Measurements from ENCODE around the gene TMEM117. TPM values are rescaled to one million over a fixed set of nuclear protein-coding genes. Genes with fewer than 3 reads are reported as not detected.
"Not testable (repeated sequence)": the region's sequence is repeated elsewhere in the genome, so short reads cannot be mapped to it uniquely, and the experiment has no call there.

Gene TMEM117
- total RNA-seq, 1 donor, result 4.9 TPM

- no peaks in the 10 kb centered on the region for H3K9me3 ChIP-seq (ENCODE audit: low read depth, low read length)
- H3K4me3 ChIP-seq (ENCODE audit: low read length), result no peak overlapping the region
- no peaks in the 10 kb centered on the region for H3K27me3 ChIP-seq (ENCODE audit: insufficient read depth, low read length)
- H3K4me1 ChIP-seq (ENCODE audit: insufficient read depth, low read length), result no peaks in the 10 kb centered on the region
These were observed 391.7 kb downstream of the TMEM117 start for GRCh38 chr12:44227616-44228015.

- Histone ChIP-seq H3K4me1 (ENCODE audit: insufficient read depth, low read length) (no peaks in the 10 kb centered on the region), H3K27me3 (ENCODE audit: insufficient read depth, low read length) (no peaks in the 10 kb centered on the region), H3K4me3 (ENCODE audit: low read length) (no peak overlapping the region), H3K9me3 (ENCODE audit: low read depth, low read length) (no peaks in the 10 kb centered on the region)
These were observed 394.0 kb downstream of the TMEM117 start for GRCh38 chr12:44229846-44230245.

GRCh38 chr12:44235674-44236073 is 399.8 kb downstream of the TMEM117 start:
- no peak overlapping the region for H3K4me3 ChIP-seq (ENCODE audit: low read length)

GRCh38 chr12:44240186-44240585 is 404.3 kb downstream of the TMEM117 start:
- H3K4me3 ChIP-seq (ENCODE audit: low read length), result no peak overlapping the region
- H3K4me1 ChIP-seq (ENCODE audit: insufficient read depth, low read length), result no peaks in the 10 kb centered on the region
- H3K27me3 ChIP-seq (ENCODE audit: insufficient read depth, low read length), result no peaks in the 10 kb centered on the region
- H3K9me3 ChIP-seq (ENCODE audit: low read depth, low read length), result no peaks in the 10 kb centered on the region

More at GRCh38 chr12:44235674-44236073, 399.8 kb downstream of the TMEM117 start:
- Histone ChIP-seq H3K4me1 (ENCODE audit: insufficient read depth, low read length) (no peaks in the 10 kb centered on the region), H3K27me3 (ENCODE audit: insufficient read depth, low read length) (no peaks in the 10 kb centered on the region), H3K9me3 (ENCODE audit: low read depth, low read length) (no peaks in the 10 kb centered on the region)

GRCh38 chr12:44245932-44246331 is 410.1 kb downstream of the TMEM117 start:
- Histone ChIP-seq H3K9me3 (ENCODE audit: low read depth, low read length) (no peaks in the 10 kb centered on the region), H3K27me3 (ENCODE audit: insufficient read depth, low read length) (no peaks in the 10 kb centered on the region), H3K4me3 (ENCODE audit: low read length) (no peak overlapping the region), H3K4me1 (ENCODE audit: insufficient read depth, low read length) (no peaks in the 10 kb centered on the region)

- no peaks in the 10 kb centered on the region for H3K9me3 ChIP-seq (ENCODE audit: low read depth, low read length)
- no peak overlapping the region for H3K4me3 ChIP-seq (ENCODE audit: low read length)
- H3K27me3 ChIP-seq (ENCODE audit: insufficient read depth, low read length), result no peaks in the 10 kb centered on the region
- no peaks in the 10 kb centered on the region for H3K4me1 ChIP-seq (ENCODE audit: insufficient read depth, low read length)
These were observed 410.7 kb downstream of the TMEM117 start for GRCh38 chr12:44246482-44247105.

GRCh38 chr12:44247588-44247987 is 411.7 kb downstream of the TMEM117 start:
- H3K27me3 ChIP-seq (ENCODE audit: insufficient read depth, low read length), result no peaks in the 10 kb centered on the region
- no peak overlapping the region for H3K4me3 ChIP-seq (ENCODE audit: low read length)
- no peaks in the 10 kb centered on the region for H3K4me1 ChIP-seq (ENCODE audit: insufficient read depth, low read length)
- no peaks in the 10 kb centered on the region for H3K9me3 ChIP-seq (ENCODE audit: low read depth, low read length)

GRCh38 chr12:44248436-44248835 is 412.6 kb downstream of the TMEM117 start:
- Histone ChIP-seq H3K9me3 (ENCODE audit: low read depth, low read length) (no peaks in the 10 kb centered on the region), H3K4me3 (ENCODE audit: low read length) (no peak overlapping the region), H3K4me1 (ENCODE audit: insufficient read depth, low read length) (no peaks in the 10 kb centered on the region), H3K27me3 (ENCODE audit: insufficient read depth, low read length) (no peaks in the 10 kb centered on the region)

GRCh38 chr12:44250440-44250839 is 414.6 kb downstream of the TMEM117 start:
- not testable (repeated sequence) for H3K4me1 ChIP-seq (ENCODE audit: insufficient read depth, low read length); H3K27me3 ChIP-seq (ENCODE audit: insufficient read depth, low read length); H3K9me3 ChIP-seq (ENCODE audit: low read depth, low read length); H3K4me3 ChIP-seq (ENCODE audit: low read length)

GRCh38 chr12:44253338-44253856 is 417.5 kb downstream of the TMEM117 start:
- Histone ChIP-seq H3K4me1 (ENCODE audit: insufficient read depth, low read length) (no peaks in the 10 kb centered on the region), H3K4me3 (ENCODE audit: low read length) (no peak overlapping the region), H3K27me3 (ENCODE audit: insufficient read depth, low read length) (no peaks in the 10 kb centered on the region), H3K9me3 (ENCODE audit: low read depth, low read length) (no peaks in the 10 kb centered on the region)

GRCh38 chr12:44258246-44258645 is 422.4 kb downstream of the TMEM117 start:
- H3K27me3 ChIP-seq (ENCODE audit: insufficient read depth, low read length), result no peaks in the 10 kb centered on the region
- H3K4me3 ChIP-seq (ENCODE audit: low read length), result no peak overlapping the region
- no peaks in the 10 kb centered on the region for H3K4me1 ChIP-seq (ENCODE audit: insufficient read depth, low read length)
- no peaks in the 10 kb centered on the region for H3K9me3 ChIP-seq (ENCODE audit: low read depth, low read length)

- Histone ChIP-seq H3K27me3 (ENCODE audit: insufficient read depth, low read length) (no peaks in the 10 kb centered on the region), H3K4me1 (ENCODE audit: insufficient read depth, low read length) (no peaks in the 10 kb centered on the region), H3K9me3 (ENCODE audit: low read depth, low read length) (no peaks in the 10 kb centered on the region)
These were observed 424.0 kb downstream of the TMEM117 start for GRCh38 chr12:44259890-44260289.

GRCh38 chr12:44260581-44260980 is 424.7 kb downstream of the TMEM117 start:
- H3K27me3 ChIP-seq (ENCODE audit: insufficient read depth, low read length), result no peaks in the 10 kb centered on the region
- H3K9me3 ChIP-seq (ENCODE audit: low read depth, low read length), result no peaks in the 10 kb centered on the region
- no peaks in the 10 kb centered on the region for H3K4me1 ChIP-seq (ENCODE audit: insufficient read depth, low read length)
- H3K4me3 ChIP-seq (ENCODE audit: low read length), result no peak overlapping the region

More at GRCh38 chr12:44259890-44260289, 424.0 kb downstream of the TMEM117 start:
- H3K4me3 ChIP-seq (ENCODE audit: low read length), result no peak overlapping the region

- H3K4me3 ChIP-seq (ENCODE audit: low read length), result no peak overlapping the region
- H3K4me1 ChIP-seq (ENCODE audit: insufficient read depth, low read length), result no peaks in the 10 kb centered on the region
- H3K27me3 ChIP-seq (ENCODE audit: insufficient read depth, low read length), result no peaks in the 10 kb centered on the region
- no peaks in the 10 kb centered on the region for H3K9me3 ChIP-seq (ENCODE audit: low read depth, low read length)
These were observed 449.6 kb downstream of the TMEM117 start for GRCh38 chr12:44285321-44285960.

- Histone ChIP-seq H3K4me3 (ENCODE audit: low read length) (no peak overlapping the region), H3K27me3 (ENCODE audit: insufficient read depth, low read length) (no peaks in the 10 kb centered on the region), H3K9me3 (ENCODE audit: low read depth, low read length) (no peaks in the 10 kb centered on the region), H3K4me1 (ENCODE audit: insufficient read depth, low read length) (no peaks in the 10 kb centered on the region)
These were observed 450.5 kb downstream of the TMEM117 start for GRCh38 chr12:44286336-44286735.
